Stimulated activated CD4-positive, alpha-beta T cell treated with anti-CD3 and anti-CD28 coated beads, Interleukin-4, amount 100 ng/mL, for 48 hours (primary cell): Measurements from ENCODE around the gene SNX15.
"Not testable (repeated sequence)": the region's sequence is repeated elsewhere in the genome, so short reads cannot be mapped to it uniquely, and the experiment has no call there.

Source experiments
- DNase-seq, 2 donors: peaks; one replicate each; pipeline ENCODE4 v3.0.0-alpha.2; 2020; ENCODE audit warnings: low read depth in 2 of 2

The SNX15 gene

GRCh38 chr11:65014726-65015227 is 12.5 kb upstream of the SNX15 start:
- DNase-seq: no peak

- DNase-seq: no peak
Measured at GRCh38 chr11:65016705-65017104, 10.5 kb upstream of the SNX15 start.

GRCh38 chr11:65017937-65018336 is 9.3 kb upstream of the SNX15 start:
- no peak for DNase-seq

DNA sequence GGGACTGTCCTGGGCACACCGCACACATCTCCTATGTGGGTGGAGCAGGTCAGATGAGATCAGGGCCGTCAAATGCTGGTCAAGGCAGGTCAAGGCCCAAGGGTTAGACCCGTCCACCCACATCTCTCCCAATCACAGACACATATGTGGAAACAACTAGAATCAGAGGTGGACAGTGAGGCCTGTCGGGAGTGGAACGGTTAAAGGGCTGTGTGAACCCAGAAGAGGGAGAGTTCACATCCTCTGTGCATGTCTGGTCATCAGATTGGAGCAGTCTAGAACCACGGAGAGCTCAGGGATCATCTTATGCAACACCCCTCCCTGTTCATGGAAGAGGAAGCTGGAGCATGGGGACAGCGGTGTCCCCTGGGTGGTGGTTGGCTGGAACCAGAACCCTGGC is 7.4 kb upstream of the SNX15 start:
- DNase-seq: no peak

DNA sequence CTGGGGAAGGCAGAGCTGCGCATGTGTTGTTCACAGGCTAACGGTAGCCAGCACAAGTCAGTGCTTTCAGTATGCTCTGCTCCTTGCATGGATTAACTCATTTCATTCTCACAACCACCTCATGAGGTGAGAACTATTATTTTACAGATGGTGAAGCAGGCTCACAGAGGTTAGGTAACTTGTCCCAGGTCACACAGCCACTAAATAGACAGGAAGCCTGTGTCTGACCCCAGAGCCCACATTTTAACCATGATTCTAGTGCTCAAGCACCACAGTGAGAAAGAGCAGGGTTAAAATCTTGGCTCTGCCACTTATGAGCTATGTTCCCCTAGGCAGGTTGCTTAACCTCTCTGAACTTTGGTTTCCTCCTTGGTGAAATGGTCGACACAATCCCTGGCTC is 6.2 kb upstream of the SNX15 start:
- no peak for DNase-seq

DNA sequence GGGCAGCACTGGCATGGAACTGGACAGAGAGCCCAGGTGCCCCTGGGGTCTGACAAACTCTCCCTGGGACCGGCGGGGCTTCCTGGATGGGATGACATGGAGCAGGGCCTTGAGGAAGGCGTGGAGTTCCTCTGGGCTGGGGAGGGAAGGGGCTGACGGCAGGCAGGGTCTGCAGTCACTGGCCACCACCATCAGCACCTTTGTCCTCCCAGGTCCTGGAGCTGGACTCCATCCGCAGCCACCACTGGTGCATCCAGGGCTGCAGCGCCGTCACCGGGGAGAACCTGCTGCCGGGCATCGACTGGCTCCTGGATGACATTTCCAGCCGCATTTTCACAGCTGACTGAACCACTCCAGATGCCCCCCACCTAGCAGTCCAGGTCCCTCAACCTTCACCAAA is 5.7 kb upstream of the SNX15 start:
- DNase-seq: no peak

DNA sequence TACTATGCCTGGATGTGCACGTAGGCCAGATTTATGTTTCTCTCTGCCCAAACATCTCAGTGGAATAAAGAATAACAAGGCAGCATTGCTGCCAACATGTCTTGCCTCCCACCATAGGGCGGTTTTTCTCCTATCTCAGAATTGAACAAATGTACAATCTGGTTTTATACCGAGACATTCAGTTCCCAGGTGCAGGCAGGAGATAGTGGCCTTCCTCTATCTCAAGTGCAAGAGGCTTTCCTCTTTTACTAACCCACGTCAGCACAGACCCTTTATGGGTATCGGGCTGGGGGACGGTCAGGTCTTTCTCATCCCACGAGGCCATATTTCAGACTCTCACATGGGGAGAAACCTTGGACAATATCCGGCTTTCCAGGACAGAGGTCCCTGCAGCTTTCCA is 3.7 kb upstream of the SNX15 start:
- not testable (repeated sequence) for DNase-seq

GRCh38 chr11:65026810-65027209 is 429 bp upstream of the SNX15 start:
- no peak for DNase-seq

- no peak for DNase-seq
Measured at GRCh38 chr11:65032216-65032615, 5.0 kb downstream of the SNX15 start.

GRCh38 chr11:65034423-65034822 is 7.2 kb downstream of the SNX15 start:
- DNase-seq: no peak

- DNase-seq: no peak
Measured at GRCh38 chr11:65035579-65035978, 8.3 kb downstream of the SNX15 start.

GRCh38 chr11:65036931-65037330 is 9.7 kb downstream of the SNX15 start:
- DNase-seq: no peak

- DNase-seq: no peak
Measured at GRCh38 chr11:65040520-65040846, 13.2 kb downstream of the SNX15 start.

GRCh38 chr11:65040847-65041622 is 13.8 kb downstream of the SNX15 start, which contains the start of gene SAC3D1:
TSS of gene SAC3D1 (plus strand) at chr11:65041210. CDS start at chr11:65041293, 83 bp downstream.
- peak; percentile 78 to 88 for DNase-seq

- DNase-seq: no peak
Measured at GRCh38 chr11:65042891-65043290, 15.7 kb downstream of the SNX15 start.

GRCh38 chr11:65043881-65044501 is 16.8 kb downstream of the SNX15 start:
- DNase-seq: no peak

DNA sequence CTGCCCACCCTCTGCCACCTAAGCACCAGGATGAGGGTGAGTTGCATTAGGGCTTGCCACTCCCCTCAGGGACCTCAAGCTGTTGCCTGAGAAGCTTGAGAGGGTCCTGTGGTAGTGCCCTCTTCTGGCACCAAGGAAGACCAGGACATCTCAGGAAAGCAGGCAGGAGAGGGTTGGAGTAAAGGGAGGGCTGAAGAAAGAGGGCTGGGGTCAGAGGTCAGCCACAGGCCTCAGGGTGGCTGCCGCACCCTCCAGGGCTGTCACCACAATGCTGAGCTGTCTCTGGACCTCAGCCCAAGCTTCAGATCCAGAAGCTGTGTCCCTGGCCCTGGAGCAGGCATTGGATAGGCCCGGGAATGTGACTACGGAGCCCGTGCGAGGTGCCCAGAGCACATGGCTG is 17.8 kb downstream of the SNX15 start:
- DNase-seq: no peak

DNA sequence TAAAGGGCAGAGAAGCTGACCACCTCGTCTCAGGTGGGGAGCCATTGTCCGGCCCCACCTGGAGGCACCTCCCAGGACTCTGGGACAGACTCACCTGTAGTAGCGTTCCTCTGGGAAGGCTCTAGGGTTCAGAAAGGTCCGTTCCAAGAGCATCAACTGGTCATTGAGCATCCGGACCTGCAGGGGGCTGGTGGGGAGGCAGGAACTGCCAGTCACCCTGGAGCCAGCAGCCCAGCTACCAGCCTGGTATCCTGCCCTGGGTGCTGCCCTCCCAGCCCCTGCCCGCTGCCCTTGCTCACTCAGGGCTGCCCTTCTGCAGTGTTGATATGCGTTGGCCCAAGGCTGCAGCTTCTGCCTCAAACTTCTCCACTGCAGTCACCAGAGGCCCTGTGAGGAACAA is 18.5 kb downstream of the SNX15 start:
- DNase-seq: no peak

- DNase-seq: peak; percentile 24 to 29
Measured at GRCh38 chr11:65047581-65048422, 20.6 kb downstream of the SNX15 start.

DNA sequence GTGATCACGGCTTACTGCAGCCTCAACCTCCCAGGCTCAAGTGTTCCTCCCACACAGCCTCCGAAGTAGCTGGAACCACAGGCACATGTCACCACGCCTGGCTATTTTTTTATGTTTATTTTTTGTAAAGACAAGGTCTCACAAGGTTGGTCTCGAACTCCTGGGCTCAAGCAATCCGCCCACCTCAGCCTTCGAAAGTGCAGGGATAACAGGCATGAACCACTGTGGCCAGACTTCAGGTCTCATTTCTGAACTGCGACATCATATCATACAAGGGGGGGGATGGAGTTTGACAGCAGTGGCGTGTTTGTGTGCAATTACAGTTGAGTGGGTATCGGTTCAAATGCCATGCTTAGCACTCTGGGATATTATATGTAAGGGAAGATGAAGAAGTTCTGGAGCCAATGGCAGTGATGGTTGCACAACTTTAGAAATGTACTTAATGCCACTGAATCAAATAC is 24.2 kb downstream of the SNX15 start:
- no peak for DNase-seq

DNA sequence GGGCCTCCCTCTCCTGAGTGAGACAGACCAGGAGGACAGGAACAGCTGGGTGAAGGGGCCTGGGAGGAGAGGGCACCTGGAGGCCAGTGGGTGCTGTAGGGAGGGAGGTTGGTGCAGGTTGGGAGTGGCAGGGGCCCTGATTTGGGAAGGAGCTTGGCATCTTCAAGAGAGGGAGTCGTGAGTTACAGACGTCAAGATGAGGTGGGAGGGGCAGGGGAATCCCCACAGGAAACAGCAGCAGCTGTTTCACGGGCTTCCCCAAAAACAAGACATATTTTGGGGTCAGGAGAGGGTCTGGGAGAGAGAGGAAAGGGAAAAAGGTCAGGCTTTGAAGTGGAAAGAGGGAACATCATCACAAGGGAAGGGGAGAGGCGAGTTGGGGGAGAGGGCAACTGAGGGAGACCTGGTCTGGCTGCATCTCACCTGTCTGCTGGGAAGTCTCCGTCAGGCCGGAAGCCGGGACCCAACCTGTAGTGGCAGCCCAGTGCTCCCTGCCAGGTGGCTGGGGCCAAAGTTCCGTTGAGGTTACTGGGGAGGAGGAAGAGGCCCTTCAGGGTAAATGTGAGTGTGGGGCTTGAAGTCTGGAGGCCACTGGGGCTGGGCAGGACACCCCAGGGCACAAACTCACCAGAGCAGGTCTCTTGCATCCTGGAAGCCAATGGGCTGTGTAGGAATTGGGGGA is 26.7 kb downstream of the SNX15 start:
- no peak for DNase-seq

DNA sequence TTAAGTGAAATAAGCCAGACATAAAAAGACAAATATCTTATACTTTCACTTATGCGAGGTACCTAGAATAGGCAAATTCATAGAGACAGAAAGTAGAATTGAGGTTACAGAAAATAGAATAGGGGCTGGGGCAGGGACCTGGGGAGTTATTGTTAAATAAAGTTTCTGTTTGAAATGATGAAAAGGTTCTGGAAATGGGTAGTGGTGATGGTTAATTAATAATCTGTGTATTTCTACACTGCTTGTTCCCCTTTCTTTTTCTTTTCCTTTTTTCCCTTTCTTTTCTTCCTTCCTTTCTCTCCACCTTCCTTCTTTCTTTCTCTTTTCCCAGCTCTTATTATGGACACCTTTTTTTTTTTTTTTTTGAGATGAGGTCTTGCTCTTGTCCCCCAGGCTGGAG is 28.3 kb downstream of the SNX15 start:
- DNase-seq: no peak
